Measurements from ENCODE around the gene PTRH2.

PTRH2 gene

DNA sequence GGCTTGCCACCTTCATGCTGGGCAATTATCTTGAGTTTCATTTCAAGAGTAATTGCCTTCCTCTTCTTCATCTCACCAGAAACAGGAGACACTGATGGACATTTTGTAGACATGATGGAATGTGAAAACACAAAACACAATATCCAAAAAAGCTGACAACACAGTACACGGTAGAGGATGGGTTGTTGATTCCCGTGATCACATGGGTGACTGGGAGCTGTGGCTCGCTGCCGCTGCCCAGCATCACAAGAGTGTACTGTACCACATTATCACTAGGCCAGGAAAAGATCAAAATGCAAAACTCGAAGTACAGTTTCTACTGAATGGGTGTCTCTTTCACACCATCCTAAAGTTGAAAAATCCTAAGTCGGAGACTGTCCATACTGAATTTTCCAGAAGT is 7.4 kb downstream of the PTRH2 start:
- no peak for DNase-seq (ENCODE audit: insufficient read length, low spot score)
- no peak for FAIRE-seq
- no peak for TF ChIP-seq POLR2A (IDR thresholded peaks at IDR 0.05; ENCODE audit: low read depth, low read length)

DNA sequence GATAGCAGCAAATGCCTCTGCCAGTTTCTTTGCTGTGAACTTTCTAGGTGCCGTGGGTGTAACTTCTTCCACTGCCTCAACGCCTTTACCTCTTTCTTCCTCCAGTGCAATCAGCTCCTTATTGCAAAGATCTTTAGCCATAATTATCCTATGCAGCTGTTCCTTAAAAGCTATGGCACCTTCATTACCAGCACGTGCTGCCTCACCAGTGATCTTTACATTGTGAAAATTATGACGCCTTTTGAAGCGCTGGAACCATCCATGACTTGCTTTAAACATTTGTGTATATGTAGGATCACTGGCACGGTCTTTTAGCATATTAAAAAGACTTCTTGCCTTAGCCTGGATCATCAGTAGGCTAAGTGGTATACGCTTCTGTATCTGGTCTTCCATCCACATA is 8.0 kb downstream of the PTRH2 start:
- FAIRE-seq = no peak
- TF ChIP-seq POLR2A (IDR thresholded peaks at IDR 0.05; ENCODE audit: low read depth, low read length) = no peak
- DNase-seq (ENCODE audit: insufficient read length, low spot score) = no peak

GRCh38 chr17:59698143-59698542 is 9.1 kb downstream of the PTRH2 start:
- no peak for DNase-seq (ENCODE audit: insufficient read length, low spot score)
- no peak for TF ChIP-seq POLR2A (IDR thresholded peaks at IDR 0.05; ENCODE audit: low read depth, low read length)
- FAIRE-seq = no peak

GRCh38 chr17:59696682-59697277 is 10.4 kb downstream of the PTRH2 start:
- no peak for DNase-seq (ENCODE audit: insufficient read length, low spot score)
- no peak for TF ChIP-seq POLR2A (IDR thresholded peaks at IDR 0.05; ENCODE audit: low read depth, low read length)

DNA sequence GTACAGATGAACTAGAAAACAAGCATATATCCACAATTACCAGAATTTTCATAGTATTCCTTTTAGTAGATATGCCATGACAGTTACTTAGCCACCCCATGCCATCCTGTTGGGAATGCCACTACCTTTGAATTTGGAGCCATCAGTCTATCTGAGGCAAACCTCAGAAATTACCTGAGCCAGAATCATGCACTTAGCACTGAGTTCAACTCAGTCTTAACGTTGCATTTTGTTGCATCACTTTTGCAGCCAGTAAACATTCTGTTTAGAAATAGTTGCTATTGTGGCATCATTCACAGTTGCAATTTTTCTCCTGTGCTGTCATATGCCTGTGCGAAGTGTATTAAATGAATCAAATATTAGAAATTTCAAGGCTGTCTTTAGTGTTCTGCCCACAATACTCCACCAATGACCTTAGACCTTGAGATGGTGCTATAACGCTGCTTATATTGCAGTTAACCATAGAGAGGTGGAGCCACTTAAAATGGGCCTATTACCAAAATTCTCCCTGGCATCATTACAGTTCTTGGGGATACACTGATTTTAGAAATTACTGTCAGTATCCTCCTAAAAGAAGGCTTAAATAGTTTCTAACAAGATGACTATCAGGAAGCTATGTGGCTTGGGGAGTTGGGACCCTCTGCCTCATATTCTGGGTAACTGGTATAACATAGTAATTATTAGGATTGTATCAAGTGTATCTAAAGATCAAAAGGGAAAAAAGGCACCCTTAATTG is 11.1 kb downstream of the PTRH2 start:
- no peak for FAIRE-seq
- DNase-seq (ENCODE audit: insufficient read length, low spot score) = no peak
- TF ChIP-seq POLR2A (IDR thresholded peaks at IDR 0.05; ENCODE audit: low read depth, low read length) = no peak

More at GRCh38 chr17:59696682-59697277, 10.4 kb downstream of the PTRH2 start:
- FAIRE-seq = no peak

DNA sequence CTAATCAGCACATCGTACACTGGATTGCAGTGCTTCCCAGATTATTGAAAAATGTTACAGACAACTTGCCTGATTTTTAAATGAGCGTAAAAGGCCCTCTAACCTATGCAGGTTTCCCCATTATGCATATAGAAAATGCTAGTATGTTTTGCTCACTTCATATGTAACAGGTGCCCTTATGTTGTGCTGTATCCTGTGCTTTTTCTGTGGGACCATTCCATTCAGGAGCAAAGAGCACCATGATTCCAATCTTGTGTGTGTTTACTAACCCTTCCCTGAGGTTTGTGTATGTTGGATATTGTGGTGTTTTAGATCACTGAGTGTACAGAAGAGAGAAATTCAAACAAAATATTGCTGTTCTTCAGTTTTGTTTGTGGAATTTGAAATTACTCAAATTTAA is 12.9 kb downstream of the PTRH2 start:
- no peak for TF ChIP-seq POLR2A (IDR thresholded peaks at IDR 0.05; ENCODE audit: low read depth, low read length)
- FAIRE-seq (no peak), DNase-seq (ENCODE audit: insufficient read length, low spot score) (no peak)

DNA sequence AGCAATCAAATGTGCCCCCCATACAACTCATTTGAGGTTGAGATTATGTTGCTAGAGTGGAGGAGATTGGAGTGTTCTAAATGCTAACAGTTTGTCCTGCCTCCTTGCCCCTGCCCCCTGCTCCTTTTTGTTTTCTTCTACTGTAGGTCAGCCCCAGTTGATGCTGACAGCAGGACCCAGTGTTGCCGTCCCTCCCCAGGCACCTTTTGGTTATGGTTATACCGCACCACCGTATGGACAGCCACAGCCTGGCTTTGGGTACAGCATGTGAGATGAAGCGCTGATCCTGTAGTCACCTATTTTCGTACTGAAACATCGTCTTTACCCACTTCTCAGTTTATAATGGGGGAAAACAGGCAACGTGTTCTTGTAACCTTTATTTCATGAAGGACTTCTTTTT is 13.6 kb downstream of the PTRH2 start:
- FAIRE-seq = no peak
- DNase-seq (ENCODE audit: insufficient read length, low spot score) = no peak

DNA sequence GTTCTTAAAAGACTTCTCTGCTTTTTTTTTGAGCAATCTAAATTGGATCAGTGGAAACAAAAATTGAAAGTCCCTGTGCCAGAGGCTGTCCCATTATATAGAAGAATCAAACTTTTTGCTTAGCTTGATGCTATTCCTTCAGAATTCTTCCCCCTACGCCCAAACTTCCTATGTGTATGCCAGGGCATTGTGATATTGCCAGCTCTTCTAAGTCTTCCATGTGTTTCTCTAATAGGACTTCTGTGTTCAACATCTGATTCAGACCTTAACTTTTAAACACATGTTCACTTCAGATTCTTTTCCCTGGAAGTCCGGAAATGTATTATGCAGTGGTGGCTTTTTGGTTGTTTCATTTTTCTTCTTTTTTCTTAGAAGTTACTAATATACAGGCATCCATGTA is 18.7 kb downstream of the PTRH2 start:
- no peak for DNase-seq (ENCODE audit: insufficient read length, low spot score)
- no peak for FAIRE-seq
- no peak for TF ChIP-seq POLR2A (IDR thresholded peaks at IDR 0.05; ENCODE audit: low read depth, low read length)

More for the DNA sequence above, 13.6 kb downstream of the PTRH2 start:
- no peak for TF ChIP-seq POLR2A (IDR thresholded peaks at IDR 0.05; ENCODE audit: low read depth, low read length)

DNA sequence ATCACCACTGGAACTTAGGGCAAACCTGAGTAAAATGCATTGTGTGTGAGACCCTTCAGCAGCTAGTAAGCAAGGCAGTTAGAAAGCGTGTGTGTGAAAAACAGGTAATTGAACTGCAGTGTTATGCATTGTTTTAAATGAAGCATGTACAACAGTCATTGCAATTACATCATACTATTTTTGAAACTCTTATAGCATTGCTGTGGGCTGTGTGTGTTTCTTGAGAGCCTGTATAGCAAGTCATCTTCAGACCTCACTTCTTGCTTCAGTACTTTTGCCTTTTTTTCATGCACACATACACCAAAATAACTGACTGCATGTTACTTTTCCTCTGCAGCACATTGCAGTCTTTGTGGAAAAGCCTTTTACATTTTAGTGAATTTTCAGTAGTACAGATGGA is 19.2 kb downstream of the PTRH2 start:
- no peak for TF ChIP-seq POLR2A (IDR thresholded peaks at IDR 0.05; ENCODE audit: low read depth, low read length)
- peak; percentile 89 for FAIRE-seq
- DNase-seq (ENCODE audit: insufficient read length, low spot score) = no peak

- DNase-seq (ENCODE audit: insufficient read length, low spot score) = no peak
- TF ChIP-seq POLR2A (IDR thresholded peaks at IDR 0.05; ENCODE audit: low read depth, low read length) = no peak
Measured at GRCh38 chr17:59684967-59685366, 22.3 kb downstream of the PTRH2 start.

GRCh38 chr17:59683283-59683682 is 23.9 kb downstream of the PTRH2 start:
- TF ChIP-seq POLR2A (IDR thresholded peaks at IDR 0.05; ENCODE audit: low read depth, low read length) = no peak
- DNase-seq (ENCODE audit: insufficient read length, low spot score) (no peak), FAIRE-seq (peak; percentile 86)

More at GRCh38 chr17:59684967-59685366, 22.3 kb downstream of the PTRH2 start:
- FAIRE-seq = no peak

DNA sequence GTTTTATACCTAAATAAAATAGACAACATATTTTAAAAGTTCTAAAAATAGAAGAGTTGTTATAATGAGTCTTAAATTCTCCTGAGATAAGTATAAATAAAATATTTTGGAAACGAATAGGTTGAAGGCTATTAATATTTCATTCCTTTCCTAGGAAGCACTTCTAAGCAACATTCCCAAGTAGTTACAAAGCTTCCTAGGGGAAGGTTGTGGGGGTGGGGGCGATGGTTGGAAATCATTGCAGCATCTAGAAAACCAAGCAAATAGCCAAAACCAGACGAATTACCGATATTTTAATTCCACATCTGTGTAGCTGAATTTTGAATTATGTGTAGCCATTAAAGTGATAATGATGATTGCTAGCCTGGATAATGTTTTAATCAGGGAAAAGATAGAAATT is 26.9 kb downstream of the PTRH2 start:
- DNase-seq (ENCODE audit: insufficient read length, low spot score) (no peak), FAIRE-seq (no peak)
- TF ChIP-seq POLR2A (IDR thresholded peaks at IDR 0.05; ENCODE audit: low read depth, low read length) = no peak

DNA sequence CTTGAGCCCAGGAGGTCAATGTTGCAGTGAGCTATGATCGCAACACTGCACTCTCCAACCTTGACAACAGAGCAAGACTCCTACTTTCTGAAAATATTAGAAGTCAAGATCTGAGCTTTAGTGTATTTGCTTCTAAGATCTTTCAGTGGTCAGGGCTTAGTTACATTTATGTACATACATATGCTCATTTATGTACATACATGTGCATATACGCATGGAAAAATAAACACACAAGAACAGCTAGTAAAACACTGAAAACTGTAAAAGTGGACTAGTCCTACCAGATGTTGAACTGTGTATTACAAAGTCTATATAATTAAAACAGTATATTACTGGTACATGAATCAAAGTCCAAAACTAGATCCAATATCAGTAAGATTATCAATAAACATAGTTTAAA is 28.3 kb downstream of the PTRH2 start:
- TF ChIP-seq POLR2A (IDR thresholded peaks at IDR 0.05; ENCODE audit: low read depth, low read length) = no peak
- FAIRE-seq (peak; percentile 55), DNase-seq (ENCODE audit: insufficient read length, low spot score) (no peak)

- TF ChIP-seq POLR2A (IDR thresholded peaks at IDR 0.05; ENCODE audit: low read depth, low read length) = no peak
- peak; percentile 41 for FAIRE-seq
Measured at GRCh38 chr17:59676716-59677115, 30.5 kb downstream of the PTRH2 start.

DNA sequence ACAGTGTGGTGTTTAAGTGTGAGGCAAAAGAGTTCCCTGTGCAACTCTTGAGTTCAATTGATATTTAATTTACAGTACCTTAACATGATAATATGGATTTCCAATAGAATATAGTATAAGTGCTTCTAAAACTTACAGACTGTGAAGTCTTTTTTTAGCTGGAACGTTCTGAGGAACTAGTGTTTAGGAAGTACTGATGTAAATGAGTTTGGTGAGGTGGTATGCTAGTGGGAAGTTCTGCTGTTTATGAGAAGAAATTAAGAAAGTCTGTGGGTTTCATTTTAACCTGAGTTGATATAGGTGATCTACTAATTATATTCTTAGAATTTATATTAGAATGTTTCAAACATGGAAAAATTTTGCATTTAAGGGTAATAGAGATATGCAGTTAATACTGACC is 32.0 kb downstream of the PTRH2 start:
- no peak for TF ChIP-seq POLR2A (IDR thresholded peaks at IDR 0.05; ENCODE audit: low read depth, low read length)
- no peak for FAIRE-seq
- DNase-seq (ENCODE audit: insufficient read length, low spot score) = no peak

More at GRCh38 chr17:59676716-59677115, 30.5 kb downstream of the PTRH2 start:
- no peak for DNase-seq (ENCODE audit: insufficient read length, low spot score)
